HG03097 (cell line): Measurements from ENCODE around the gene KLC1.

Experiments used
- ATAC-seq: cut with Tn5 transposase; IDR thresholded peaks from one replicate; pipeline ENCODE4 v1.9.1; 2021; ENCODE audit not compliant: unreplicated experiment, low FRiP score

KLC1 gene

DNA sequence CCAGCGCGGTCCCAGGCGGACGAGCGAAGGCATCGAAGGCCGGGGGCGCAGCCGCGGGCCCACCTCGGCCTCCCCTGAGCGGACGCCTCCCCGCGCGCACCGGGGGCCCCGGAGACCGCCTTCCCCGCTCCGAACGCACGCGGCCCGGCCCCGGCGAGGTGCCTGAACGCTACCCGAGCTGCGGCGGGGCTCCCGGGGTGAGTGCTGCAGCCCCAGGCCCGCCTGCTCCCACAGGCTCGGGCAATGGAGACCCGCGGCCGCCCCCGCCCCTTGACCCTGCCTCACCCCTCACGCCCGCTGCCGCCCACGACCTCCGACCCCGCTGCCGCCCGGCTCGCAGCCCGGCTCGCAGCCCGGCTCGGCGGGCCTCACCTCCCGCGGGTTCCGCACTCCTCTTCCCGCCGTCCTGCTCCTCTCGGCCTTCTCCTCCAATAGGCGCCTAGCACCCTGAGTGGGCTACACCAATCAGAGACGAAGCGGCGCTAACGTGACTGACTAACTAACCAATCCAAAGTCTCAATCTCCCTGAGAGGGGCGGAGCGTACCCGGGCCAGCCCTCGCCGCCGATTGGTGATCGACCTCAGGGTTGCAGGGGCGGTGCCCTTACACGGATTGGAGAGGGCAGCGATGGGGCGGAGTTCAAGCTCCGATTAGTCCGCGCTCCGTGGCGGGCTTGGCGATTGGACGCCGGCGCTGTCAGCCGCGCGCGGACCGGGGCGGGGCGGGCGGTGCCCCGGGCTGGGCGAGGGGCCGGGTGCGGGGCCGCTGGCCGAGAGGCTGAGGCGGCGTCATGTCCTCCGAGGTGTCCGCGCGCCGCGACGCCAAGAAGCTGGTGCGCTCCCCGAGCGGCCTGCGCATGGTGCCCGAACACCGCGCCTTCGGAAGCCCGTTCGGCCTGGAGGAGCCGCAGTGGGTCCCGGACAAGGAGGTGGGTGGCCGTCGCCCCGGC lies 86.3 kb downstream of the KLC1 start, which contains the start of the genes XRCC3 and ZFYVE21:
TSS of gene XRCC3 (minus strand) at position 400 of the 949 bp plus-strand sequence. CDS start 4,364 bp downstream, outside the sequence.
TSS of gene ZFYVE21 (plus strand) at position 759 of the 949 bp plus-strand sequence. CDS start at position 791, 32 bp downstream.
- ATAC-seq, result peak; percentile 88

DNA sequence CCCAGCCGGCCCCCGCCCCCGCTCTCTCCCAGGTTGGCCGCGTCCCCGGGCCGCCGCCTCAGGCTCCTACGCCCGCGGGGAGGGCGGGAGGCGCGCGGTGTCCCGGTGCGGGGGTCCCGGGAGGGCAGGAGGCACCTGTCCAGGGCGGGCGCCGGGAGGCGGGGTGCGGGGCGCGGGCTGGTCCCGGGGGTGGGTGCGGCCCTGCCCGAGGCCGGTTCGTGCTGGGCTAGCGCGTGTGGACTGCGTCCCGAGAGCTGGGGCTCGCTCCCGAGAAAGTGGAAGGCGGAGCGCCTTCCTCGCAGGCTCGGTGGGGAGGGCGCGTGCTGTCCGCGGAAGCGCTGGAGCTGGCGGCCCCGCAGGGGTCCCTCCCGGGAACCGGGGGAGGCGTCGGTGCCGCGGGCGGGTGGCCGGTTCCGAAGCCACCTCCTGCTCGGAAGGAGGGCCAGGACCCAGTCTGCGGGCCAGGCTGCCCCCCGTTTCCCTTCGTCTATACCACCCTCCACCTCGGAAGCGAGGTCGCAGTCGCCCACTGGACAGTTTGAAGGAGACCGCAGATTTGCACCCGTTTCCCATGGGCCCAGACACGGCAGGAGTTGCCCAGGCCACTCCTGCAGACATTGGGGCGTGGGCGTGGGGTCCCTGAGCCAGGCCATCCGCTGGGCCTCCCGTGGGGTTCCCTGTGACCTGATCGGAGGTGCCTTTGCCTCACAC lies 87.2 kb downstream of the KLC1 start:
- peak; percentile 1 for ATAC-seq

DNA sequence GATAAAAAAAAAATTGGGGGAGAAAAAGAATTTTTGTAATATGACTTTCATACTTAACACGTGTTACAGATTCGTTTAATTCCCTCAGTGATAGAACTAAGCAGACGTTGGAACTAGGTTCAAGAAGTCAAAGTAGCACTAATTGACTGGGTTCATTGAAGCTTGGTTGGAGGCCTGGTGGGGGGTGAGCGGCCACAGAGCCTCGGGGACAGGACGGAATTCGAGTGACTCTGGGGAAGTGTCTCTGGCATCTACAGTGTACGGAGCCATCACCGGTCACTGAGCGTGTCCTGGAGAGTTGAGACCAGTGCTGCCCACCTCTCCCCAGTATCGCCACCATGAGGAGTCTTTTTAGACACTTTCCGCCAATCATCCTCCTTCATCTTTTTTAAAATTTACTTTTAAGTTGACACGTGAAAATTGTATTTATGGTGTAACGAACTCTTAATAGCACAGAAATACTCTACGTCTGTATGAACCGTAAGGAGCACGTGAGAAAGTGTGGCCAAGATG lies 87.9 kb downstream of the KLC1 start:
- ATAC-seq, result no peak

DNA sequence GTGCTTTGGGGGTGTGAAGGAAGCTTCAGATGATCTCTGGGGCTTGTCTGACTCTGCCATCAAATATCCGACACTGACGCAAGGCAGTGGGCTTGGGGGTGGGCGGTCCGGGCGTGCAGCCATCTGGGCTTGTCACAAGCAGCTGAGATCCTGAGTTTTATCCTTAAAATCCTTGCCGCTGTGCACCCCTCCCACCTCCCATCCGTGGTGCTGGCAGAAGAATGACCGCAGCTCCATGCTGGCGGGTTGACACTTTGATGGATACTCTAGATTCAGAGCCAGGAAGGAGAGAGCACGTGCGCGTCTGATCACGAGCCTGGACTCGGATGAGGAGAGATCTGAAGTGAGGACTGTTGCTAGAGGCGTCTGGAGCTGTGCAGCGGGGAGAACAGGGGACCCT lies 89.6 kb downstream of the KLC1 start:
- ATAC-seq, result no peak

DNA sequence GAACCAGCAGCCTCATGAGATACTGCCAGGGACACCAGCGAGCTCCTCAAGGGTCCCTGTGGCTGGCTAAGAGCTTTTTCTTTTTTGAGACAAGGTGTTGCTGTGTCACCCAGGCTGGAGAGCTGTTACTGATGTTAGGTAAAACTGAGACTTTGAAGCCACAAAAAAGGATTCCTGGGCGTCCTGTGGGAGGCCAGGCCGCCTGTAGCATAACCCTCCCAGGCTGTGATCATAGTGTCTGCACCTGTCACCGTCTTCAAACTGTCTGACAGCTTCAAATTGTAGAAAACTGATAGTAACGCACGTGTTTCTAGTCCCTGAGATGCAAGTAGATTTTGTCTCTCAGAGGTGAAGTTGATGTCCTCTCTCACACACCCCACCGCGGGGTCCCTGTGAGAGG lies 90.7 kb downstream of the KLC1 start:
- ATAC-seq, result no peak

DNA sequence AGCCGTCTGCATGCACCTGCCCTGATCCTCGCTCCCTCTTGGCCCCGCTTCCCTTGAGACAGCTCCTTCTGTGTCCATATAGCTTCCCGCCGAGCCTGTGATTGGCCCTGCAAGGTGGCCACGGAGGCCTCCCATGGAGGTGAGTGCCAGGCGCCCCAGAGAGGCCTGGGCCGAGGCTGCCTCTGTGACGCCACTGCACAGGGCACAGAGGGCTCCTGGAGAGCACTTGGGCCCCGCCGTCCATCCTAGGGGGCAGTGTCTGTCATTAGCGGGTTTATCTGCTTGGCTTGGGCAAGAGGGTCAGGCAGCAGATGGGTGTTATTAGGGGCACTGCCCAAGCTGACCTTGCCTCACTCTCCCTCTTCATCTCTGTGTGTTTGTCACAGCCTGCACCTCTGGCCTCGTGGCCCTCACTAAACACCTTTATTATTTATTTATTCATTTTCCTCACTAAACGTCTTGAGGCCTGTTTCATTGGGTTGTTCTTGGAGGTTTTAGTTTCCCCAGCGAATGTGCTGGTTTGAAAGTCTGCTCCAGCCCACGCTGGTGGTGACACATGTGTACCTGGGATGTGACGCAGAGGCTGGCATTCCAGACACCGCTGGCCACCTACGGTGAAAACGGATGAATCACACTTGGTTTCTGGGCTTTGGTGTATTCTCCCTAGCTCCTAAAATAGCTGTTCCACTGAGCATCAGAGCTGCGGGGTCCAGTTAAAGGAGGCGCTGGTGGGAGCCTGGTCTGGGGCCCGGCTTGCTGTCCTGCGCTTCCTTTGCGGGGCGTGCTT lies 92.5 kb downstream of the KLC1 start:
- no peak for ATAC-seq

DNA sequence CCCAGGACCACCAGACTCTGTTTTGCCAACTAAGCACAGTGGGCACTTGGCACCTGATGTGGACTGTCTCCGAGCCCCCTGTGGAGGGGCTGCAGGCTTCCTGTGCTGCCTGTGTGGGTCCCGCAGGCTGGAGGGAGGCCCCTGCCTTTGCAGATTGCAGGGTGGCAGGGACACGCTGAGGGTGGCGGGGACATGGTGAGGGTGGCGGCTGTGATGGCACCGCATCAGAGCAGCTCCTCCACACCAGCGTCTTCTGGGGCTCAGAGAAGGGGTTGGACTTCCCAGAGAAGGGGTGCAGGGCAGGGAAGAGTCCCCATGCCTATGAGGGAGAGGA lies 94.7 kb downstream of the KLC1 start:
- no peak for ATAC-seq

DNA sequence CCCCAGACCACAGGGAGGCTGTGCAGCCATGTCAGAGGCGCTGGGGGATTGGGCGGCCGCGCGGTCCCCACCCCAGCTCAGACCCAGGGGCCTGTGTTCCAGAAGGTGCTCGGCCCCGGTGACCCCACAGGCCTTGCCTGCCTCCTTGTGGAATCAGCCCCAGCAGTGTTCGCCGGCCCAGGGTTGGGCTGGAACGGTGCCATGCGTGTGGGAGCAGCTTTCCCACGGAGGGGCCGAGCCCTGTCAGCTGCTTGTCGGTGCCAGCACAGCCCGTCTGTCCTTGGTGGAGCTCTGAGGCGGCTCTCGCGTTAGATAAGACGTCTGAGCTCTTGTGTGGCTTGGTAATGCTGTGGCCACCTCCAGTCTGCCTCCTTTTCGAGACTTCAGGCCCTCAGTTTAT lies 95.1 kb downstream of the KLC1 start:
- no peak for ATAC-seq

DNA sequence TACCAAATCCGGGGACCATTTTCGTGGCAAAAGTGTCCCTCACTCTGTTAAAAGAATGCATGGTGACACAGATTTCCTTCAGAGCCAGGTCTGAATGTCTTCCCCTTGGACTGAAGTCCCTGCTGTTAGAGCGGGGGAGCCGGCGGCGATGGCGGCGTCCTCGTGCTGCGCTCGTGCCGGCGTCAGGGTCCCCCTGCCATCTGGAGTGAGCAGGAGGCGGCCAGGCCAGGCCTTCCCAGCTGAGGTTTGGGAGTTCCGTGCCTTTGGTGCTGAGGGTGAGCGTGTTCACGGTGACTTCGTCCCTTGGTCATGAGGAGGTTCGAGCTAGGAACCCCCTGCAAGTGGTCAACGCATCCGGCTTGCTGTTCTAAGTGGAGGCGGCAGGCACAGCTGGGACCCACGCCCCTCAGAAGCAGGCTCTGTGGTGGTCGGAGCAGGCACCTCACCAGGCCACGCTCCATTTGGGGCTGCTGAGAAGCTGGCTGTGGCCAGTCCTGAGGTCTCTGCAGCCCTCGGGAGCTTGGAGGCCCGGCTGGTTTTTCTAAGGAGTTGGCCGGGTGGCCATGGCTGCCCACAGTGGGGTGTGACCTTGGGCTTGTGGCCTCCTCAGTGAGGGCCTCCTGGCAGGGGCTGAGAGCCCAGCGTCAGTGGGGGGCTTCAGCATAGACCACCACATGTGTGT lies 96.1 kb downstream of the KLC1 start:
- ATAC-seq, result no peak

DNA sequence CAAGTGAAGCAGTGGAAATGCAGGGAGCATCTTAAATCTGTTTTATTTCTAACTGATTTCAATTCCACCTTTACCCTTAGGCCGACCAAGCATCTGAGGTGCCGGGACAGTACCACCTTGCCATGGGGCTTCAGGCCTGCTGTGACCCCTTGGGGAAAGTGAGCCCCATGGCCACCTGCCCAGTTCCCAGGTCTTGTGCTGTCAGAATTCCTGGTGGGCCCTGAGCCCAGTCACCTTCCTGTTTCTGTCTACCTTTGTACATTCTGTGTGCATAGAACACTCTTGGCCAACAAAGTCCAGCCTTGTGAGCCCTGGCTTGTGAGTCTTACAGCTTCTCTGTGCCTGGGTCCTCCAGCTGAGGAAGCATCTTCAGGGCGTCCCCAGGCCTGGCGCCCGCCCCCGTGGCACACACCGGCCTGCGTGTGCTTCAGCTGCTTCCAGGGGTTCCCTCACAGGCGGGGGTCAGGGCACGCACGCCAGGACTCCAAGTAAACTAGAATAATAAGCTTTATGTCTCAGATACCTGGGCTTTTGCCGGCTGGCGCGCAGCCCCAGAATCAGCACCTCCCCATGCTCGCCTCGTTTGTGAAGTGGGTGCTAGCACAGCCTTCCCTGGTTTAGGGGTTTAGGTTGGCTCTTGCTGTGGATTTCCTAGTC lies 96.9 kb downstream of the KLC1 start:
- ATAC-seq, result no peak

DNA sequence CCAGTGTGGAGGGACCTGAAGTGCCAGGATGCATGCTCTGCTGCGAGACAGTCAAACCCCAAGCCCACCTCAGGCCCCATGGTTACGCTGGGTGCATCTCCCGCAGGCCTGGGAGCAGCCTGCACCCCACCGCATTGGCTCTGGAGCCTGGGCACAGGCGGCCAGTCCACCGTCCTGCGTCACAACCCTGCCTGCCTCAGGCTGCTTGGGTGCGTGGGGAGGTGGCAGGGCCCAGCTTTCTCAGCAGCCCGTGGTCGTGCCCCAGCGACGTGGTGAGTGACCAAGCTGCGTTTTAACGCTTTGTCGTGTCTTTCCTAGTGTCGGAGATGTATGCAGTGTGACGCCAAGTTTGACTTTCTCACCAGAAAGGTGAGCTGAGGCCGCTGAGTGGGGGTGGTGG lies 97.5 kb downstream of the KLC1 start:
- ATAC-seq, result no peak

DNA sequence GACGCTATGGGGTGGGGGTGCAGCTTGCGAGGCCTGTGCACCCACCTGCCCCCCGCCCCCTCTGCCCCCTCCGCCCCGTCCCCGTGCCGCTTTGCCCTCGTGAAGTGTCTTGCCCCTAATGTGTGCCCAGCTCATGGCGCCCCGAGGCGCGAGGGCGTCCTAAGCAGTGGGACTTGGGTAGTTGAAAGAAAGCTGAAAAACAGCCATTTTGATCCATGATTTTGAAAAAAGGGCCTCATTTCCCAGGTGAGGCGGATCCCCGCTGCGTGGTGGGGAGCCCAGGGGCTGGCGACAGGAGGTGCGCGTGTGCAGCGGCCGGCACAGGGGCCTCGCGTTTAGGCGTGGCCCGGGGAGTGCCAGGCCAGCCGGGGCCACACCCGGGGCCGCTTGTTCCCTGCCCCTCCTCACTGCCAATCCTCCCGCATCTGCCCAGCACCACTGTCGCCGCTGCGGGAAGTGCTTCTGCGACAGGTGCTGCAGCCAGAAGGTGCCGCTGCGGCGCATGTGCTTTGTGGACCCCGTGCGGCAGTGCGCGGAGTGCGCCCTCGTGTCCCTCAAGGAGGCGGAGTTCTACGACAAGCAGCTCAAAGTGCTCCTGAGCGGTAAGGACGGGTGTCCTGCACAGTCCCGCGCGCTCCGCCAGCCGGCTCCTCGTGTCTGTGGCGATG lies 98.4 kb downstream of the KLC1 start:
- ATAC-seq, result no peak

DNA sequence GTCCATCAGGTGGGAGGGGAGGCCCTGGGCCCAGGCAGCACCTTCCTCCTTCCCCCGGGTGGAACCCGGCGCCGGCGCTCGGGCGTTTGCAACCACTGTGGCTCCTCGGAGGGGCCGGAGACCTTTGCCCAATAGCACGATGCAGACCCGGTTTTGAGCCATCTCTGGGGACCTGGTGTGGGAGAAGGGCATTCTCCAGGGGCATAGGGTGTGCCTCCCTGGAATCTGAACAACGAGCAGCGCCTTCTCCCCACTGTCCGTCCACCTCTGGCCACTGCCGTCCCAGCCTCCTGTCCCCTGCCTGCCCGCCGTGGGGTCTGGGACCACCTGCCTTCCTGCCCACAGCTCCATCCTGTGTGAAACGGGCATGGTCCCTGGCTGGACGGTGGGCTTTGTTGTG lies 99.1 kb downstream of the KLC1 start:
- no peak for ATAC-seq

DNA sequence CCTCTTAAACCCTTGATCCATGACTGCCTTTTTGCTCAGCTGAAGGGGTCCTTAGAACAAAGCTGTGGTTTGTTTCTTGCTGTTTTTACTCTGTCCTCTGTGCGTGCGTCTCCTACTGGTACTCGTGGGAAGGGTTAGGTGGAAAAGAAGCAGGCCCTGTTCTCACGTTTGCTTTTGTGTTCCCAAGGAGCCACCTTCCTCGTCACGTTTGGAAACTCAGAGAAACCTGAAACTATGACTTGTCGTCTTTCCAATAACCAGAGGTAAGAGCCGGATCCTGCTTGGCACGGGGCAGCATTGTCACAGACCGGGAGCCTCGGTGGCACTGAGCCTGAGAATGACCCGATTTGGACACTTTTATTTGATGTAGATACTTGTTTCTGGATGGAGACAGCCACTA lies 99.7 kb downstream of the KLC1 start:
- no peak for ATAC-seq

DNA sequence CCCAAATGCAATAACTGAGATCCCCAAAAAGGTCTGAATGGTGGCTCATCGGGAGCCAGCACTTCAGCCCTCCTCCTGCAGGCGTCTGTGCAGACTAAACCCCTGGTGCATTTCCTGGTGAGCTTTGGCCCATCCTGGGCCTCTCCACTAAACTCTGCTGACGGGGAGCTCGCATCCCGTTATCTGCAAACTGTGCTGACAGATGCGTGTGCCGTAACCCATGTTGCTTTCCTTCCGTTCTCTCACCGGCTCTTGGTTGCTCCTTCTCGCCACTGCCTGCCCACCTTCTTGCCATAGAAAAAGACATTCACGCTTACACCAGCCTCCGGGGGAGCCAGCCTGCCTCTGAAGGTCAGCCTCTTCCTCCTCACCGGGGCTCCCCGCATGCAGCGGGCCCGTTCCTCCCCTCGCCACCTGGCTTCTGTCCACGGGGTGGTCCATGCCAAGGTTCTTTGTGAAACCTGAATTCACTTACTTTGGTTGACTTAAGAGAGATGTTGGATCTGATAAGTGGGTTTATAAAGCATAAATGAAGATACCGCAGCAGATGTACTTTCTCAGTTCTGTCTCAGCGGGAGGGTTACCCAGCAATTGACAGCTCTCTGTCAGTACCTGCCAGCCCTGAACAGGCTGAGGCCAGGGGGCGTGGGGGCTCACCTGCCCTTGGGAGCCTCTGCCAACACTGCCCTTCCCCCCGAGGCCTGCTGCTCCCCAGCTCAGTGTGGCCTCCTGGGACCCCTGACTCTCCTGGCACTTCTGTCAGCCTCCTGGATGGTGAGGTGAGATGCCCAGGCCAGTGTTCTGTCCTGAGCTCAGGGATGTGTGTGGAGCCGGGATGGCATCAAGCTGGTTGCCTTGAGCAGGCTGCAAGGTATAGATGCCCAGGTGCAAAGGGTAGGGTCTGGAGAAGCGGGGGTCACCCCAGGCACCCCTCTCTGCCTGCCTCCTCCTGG lies 100.8 kb downstream of the KLC1 start:
- ATAC-seq, result no peak

DNA sequence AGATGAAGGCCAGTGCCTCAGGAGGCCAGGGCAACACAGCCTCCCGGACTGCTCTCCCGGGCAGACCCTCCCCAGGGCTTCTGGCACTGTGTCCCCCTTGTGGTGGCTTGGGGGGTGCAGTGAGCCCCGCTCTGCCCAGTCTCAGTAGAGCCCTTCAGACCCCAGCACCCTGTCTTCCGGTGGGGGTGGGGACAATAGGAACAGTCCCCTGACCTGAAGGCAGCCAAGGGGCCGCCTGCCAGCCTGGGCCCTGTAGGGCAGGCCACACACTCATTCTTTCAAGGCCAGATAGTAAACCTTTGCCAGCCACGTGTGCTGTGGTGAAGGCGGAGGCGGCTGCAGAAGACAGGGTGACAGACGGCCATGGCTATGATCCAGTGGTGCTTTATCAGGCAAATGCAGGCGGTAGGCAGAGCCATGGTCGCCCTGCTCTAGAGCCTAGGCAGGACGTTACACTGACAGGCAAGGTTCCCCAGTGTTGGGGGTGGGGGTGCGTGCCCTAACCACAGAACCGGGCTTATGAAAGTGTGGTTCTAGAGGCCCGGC lies 101.6 kb downstream of the KLC1 start:
- no peak for ATAC-seq

DNA sequence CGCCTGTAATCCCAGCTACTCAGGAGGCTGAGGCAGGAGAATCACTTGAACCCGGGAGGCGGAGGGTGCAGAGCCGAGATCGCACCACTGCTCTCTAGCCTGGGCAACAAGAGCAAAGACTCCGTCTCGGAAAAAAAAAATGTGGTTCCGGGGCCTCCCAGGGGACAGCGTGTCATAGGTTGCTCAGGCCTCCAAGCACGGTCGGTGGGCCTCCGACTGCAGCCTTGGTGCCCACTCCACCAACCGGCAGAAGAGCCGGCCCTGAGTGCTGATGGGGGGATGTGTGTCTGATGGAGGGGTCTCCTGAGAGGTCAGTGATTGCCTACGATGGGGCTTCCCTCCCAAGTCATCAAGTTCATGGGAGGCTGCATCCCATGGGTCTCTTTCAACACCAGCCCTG lies 102.5 kb downstream of the KLC1 start:
- no peak for ATAC-seq
